ENCODE results near the gene AIG1. TPM values are rescaled to one million over a fixed set of nuclear protein-coding genes. Genes with fewer than 3 reads are reported as not detected.

The AIG1 gene
- total RNA-seq, 2 experiments from 2014 or later: 11.7 to 12.1 TPM

DNA sequence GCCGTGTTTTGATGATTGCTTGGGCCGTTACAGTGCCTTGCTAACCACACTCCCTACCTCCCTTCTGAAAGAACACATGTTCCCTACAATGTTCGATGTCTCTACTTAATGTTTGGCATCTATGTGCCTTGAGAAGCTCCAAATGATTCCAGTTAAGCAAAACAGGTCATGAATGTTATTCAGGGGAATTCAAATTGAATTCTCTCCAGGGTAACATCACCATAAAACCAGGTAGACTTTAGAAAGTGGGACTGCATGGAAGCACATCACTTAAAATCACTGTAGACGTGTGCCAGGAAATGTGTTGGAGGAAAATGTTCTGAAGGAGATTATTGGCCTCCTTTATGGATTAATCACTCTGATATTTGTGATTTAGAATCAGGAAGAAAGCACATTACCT, 261.7 kb downstream of the AIG1 start:
- Mint-ChIP-seq H3K4me3 (no peak overlapping the region), H3K36me3 (ENCODE audit: low read depth) (no peaks in the 10 kb centered on the region), H3K27me3 (no peaks in the 10 kb centered on the region), H3K4me1 (no peaks in the 10 kb centered on the region), H3K27ac (no peak overlapping the region), H3K9me3 (peaks cover 5% of the 10 kb centered on the region)
- no peak for DNase-seq
- ChIA-PET CTCF (no interaction called here), POLR2A (no interaction called here)

DNA sequence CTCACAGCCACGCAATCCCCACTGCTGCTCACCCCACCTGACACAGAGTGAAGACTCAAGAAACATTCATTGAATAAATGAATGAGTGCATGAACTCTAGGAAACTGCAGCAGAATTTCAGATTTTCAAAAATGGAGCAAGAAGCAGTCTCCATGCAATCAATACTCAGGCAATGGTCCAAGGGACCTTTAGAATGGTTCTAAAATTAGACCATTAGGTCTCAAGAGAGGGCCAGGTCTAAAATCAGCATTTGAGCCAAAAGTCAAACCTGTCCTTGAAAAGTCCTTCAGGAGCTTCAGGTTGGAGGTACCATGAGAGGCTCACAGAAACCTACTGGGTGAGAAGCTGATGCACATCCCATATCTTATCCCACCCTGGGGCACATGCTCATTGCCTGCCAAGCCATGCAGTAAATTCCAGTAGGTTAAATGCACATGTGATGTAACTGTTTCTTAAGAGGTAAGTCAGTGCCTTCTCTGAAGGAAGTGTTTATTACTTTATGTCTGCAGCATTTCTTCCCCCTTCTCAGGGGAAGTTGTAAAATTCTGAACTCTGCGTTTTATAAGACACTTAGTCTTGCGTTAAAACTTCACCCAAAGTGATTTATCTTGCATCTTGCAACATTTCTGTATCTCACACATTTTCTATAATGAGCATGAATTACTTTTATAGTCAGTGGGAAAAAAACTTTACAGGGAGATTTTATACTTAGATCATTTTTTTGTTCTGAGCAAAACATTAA, 263.2 kb downstream of the AIG1 start:
- H3K4me3 Mint-ChIP-seq: no peak overlapping the region
- H3K36me3 Mint-ChIP-seq (ENCODE audit: low read depth): no peaks in the 10 kb centered on the region
- ChIA-PET POLR2A (no interaction called here), CTCF (no interaction called here)
- H3K27me3 Mint-ChIP-seq: no peaks in the 10 kb centered on the region
- peaks cover 3% of the 10 kb centered on the region for H3K9me3 Mint-ChIP-seq
- no peak overlapping the region for H3K27ac Mint-ChIP-seq
- H3K4me1 Mint-ChIP-seq: no peaks in the 10 kb centered on the region
- DNase-seq: no peak

DNA sequence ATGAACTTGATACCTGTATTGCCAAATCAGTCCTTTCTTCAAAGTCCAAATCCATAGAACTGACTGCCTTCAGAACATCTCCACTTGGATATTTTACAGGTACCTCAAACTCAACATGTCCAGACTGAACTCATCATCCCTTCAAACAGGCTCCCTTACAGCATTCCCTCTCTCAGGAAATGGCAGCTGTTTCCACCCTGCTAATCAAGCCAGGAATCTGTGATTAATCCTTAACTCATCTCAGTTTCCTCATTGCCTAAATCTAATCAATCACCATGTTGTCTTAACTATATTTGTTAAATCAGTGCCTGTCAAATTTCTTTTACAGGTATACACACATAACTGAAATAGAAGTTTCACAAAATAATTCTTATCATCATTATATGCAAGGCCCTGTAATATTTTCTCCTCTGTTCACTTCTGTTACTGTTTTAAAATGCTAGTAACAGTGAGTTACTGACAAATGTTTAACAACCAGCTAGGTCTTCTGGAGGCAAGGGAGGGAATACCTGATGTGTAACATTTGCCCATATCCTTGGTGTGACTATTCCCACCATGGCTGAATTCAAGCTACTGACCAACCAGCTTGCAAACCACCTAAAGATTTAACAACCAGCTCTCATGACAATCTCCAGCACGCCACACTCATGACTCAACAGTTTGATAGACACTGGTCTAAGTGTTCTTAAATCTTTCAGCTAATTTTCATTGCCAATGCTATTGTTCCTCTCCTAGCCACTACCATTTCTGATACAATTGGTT, 264.9 kb downstream of the AIG1 start:
- CTCF ChIA-PET: interaction anchor here (0.6 kb wide), 1 partner anchor 89 kb away, joined by 5 read pairs; no protein-coding TSS in a partner anchor
- H3K27me3 Mint-ChIP-seq: no peaks in the 10 kb centered on the region

DNA sequence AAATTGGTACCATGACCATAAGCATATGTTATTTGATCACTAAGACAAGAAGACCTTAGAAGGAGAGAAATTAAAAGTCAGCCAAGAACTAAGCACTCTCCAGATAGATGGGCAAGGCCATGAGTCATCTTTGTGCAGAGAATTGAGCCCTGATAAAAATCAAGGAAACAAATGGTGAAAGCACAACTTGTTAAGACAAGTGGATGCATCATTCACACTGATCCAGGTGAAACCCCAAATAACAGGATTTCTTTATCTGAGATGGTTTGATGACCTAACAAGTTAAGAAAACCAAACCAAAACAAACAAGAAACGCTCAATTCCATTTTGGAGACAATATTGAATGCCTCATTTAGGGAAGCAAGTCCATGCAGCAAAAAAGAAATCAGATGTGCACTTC, 268.2 kb downstream of the AIG1 start:
- H3K4me1 Mint-ChIP-seq: no peaks in the 10 kb centered on the region
- CTCF ChIA-PET: no interaction called here

More for the DNA sequence above, 264.9 kb downstream of the AIG1 start:
- H3K27ac Mint-ChIP-seq: no peak overlapping the region
- no peaks in the 10 kb centered on the region for H3K36me3 Mint-ChIP-seq (ENCODE audit: low read depth)
- no peak overlapping the region for H3K4me3 Mint-ChIP-seq
- POLR2A ChIA-PET: no interaction called here
- H3K4me1 Mint-ChIP-seq: no peaks in the 10 kb centered on the region
- no peaks in the 10 kb centered on the region for H3K9me3 Mint-ChIP-seq
- no peak for DNase-seq

DNA sequence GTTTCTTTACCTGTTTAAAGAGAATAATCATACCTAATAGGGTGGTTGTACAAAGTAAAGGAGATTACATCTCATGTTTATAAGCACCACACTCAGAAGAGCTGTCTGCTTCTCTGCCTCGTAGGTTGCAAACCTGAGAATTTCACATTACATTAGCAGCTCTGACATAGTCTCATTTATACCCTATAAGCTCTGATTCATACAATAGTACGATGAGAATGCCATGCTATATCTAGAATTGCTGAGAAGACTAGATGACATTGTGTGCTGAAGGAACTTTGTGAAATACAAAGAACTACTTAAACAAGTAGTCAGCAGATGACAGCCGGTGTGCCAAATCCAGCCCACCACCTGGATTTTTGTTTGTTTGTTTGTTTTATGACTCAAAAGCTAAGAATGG, 268.6 kb downstream of the AIG1 start:
- ChIA-PET POLR2A (no interaction called here), CTCF (no interaction called here)
- Mint-ChIP-seq H3K4me3 (no peak overlapping the region), H3K36me3 (ENCODE audit: low read depth) (no peaks in the 10 kb centered on the region), H3K4me1 (no peaks in the 10 kb centered on the region), H3K27ac (no peak overlapping the region), H3K27me3 (no peaks in the 10 kb centered on the region), H3K9me3 (no peaks in the 10 kb centered on the region)
- DNase-seq: no peak

More for the DNA sequence above, 268.2 kb downstream of the AIG1 start:
- Mint-ChIP-seq H3K27me3 (no peaks in the 10 kb centered on the region), H3K9me3 (no peaks in the 10 kb centered on the region), H3K4me3 (no peak overlapping the region), H3K27ac (no peak overlapping the region), H3K36me3 (ENCODE audit: low read depth) (no peaks in the 10 kb centered on the region)
- DNase-seq: no peak
- POLR2A ChIA-PET: no interaction called here

DNA sequence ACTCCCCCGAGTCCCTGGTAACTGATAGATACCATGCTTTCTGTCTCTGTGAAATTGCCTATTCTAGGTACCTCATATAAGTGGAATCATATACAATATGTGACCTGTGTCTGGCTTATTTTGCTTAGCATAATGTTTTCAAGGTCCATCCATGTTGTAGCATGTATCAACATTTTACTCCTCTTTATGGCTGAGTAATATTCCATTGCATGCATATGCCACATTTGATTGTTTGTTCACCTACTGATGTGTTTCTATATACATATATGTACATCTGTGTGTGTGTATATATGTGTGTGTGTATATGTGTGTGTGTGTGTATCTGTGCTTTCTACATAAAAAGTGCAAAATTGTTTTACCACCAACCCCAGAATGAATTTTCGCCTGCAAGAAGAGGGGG, 270.7 kb downstream of the AIG1 start:
- no peaks in the 10 kb centered on the region for H3K9me3 Mint-ChIP-seq
- DNase-seq: no peak
- CTCF ChIA-PET: no interaction called here

DNA sequence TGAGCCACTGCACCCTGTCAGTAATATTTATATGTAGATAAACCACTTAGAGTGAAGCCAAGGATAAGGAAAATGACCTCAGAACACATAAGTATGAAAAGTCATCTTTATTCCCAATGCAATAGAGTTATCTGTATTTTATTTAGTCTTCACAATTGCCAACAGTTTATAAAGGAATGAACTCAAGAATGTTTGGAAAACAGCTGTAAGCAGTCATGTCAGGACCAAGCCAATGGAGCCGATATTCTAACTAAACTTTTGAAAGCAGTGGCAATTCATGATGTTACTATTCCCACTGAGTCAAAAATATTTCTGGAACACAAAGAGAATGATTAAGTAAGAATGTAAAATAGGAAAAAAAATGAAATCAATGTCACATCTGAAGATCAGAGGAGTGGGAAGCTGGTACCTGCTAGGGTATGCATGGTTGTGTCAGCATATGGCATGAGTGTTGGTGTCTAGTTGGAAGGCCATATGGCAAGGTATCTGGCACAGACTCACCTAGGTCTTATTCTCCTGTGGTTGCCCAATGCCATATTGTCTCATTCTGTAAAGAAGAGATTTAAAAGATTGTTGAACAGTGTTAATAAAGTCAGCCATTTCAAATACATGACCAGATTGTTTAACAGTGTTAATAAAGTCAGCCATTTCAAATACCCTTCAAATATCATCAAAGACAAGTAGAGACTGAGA, 271.6 kb downstream of the AIG1 start:
- POLR2A ChIA-PET: no interaction called here
- no peak for DNase-seq
- Mint-ChIP-seq H3K4me1 (peaks cover 2% of the 10 kb centered on the region), H3K36me3 (ENCODE audit: low read depth) (no peaks in the 10 kb centered on the region), H3K4me3 (no peak overlapping the region), H3K9me3 (no peaks in the 10 kb centered on the region), H3K27ac (no peak overlapping the region), H3K27me3 (no peaks in the 10 kb centered on the region)
- CTCF ChIA-PET: no interaction called here

More for the DNA sequence above, 270.7 kb downstream of the AIG1 start:
- no peaks in the 10 kb centered on the region for H3K36me3 Mint-ChIP-seq (ENCODE audit: low read depth)
- H3K4me3 Mint-ChIP-seq: no peak overlapping the region
- POLR2A ChIA-PET: no interaction called here
- no peaks in the 10 kb centered on the region for H3K27me3 Mint-ChIP-seq
- no peaks in the 10 kb centered on the region for H3K4me1 Mint-ChIP-seq
- no peak overlapping the region for H3K27ac Mint-ChIP-seq

DNA sequence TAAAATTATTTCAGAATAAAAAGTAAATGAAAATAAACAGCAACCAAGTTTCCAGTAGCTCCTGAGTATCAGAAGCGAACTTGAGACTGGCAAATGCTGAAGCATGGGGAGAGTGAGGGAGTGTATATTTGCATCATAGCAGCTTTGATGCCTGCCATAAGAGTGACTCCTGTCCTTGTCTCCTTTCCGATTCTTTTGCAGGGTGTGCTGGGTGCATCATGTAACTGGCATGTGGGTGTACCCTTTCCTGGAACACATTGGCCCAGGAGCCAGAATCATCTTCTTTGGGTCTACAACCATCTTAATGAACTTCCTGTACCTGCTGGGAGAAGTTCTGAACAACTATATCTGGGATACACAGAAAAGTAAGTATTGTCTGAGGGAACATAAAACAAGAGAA, 272.4 kb downstream of the AIG1 start:
- no peak overlapping the region for H3K27ac Mint-ChIP-seq
- no peaks in the 10 kb centered on the region for H3K27me3 Mint-ChIP-seq
- H3K4me1 Mint-ChIP-seq: peaks cover 2% of the 10 kb centered on the region
- H3K36me3 Mint-ChIP-seq (ENCODE audit: low read depth): no peaks in the 10 kb centered on the region
- no peaks in the 10 kb centered on the region for H3K9me3 Mint-ChIP-seq
- ChIA-PET POLR2A (interaction anchor here (0.6 kb wide), 1 partner anchor 93 kb away, joined by 4 read pairs; no protein-coding TSS in a partner anchor), CTCF (no interaction called here)
- H3K4me3 Mint-ChIP-seq: no peak overlapping the region
- DNase-seq: no peak

DNA sequence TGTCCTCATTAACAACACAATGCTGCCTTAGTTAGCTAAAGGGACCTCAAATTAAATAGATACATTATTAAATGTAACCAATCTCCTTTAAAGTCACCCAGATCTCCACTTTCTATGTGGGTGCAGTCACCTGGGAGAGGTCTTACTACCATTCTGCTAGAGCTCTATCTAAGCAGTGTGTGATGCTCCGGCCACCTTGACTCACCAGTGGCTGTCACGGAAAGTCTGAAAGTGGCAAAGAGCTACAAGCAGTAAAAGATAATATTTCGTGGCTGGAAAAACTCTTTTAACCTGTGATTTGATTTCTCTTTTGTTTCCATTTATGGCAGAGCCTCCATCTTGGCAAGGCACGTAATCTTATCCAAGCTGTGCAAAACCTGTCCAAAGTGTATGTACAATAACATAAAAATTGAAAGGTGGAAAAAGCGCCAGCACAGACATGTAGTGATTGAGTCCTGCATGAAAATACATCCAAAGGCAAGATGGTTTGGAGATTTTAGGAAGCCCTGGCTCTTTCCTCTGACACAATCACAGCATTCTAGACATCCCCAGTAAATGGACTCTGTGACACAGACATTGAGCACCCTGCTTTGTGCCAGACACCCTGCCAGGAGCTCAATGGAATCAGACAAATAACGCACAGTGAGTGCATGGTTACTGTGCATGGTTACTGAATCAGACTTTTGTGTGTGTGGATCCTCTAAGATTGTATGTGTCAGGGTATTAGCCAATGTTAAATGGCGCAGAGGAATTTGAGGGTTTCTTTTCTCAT, 273.2 kb downstream of the AIG1 start:
- Mint-ChIP-seq H3K4me1 (peaks cover 2% of the 10 kb centered on the region), H3K27ac (no peak overlapping the region), H3K9me3 (no peaks in the 10 kb centered on the region), H3K4me3 (no peak overlapping the region), H3K36me3 (ENCODE audit: low read depth) (no peaks in the 10 kb centered on the region), H3K27me3 (no peaks in the 10 kb centered on the region)
- ChIA-PET POLR2A (interaction anchor here (0.5 to 0.6 kb wide), 2 partner anchors 92 to 105 kb away, joined by 4 read pairs; no protein-coding TSS in a partner anchor), CTCF (no interaction called here)
- no peak for DNase-seq

DNA sequence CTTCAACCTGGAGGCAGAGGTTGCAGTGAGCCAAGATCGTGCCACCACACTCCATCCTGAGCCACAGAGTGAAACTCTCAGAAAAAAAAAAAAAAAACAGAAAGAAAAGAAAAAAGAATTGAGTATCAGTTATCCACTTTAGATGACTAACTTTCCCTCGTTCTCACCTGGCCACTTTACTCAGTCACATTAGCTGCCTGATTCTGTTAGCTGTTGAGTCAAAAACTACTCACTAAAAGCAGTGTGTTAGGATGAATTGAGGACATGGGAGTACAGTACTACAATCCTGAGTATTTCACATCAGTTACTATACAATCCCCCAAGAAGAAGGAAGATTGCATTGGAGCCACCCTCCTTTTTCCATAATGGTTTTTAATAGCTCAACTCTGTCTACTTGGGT, 275.2 kb downstream of the AIG1 start:
- Mint-ChIP-seq H3K27ac (no peak overlapping the region), H3K9me3 (no peaks in the 10 kb centered on the region)

DNA sequence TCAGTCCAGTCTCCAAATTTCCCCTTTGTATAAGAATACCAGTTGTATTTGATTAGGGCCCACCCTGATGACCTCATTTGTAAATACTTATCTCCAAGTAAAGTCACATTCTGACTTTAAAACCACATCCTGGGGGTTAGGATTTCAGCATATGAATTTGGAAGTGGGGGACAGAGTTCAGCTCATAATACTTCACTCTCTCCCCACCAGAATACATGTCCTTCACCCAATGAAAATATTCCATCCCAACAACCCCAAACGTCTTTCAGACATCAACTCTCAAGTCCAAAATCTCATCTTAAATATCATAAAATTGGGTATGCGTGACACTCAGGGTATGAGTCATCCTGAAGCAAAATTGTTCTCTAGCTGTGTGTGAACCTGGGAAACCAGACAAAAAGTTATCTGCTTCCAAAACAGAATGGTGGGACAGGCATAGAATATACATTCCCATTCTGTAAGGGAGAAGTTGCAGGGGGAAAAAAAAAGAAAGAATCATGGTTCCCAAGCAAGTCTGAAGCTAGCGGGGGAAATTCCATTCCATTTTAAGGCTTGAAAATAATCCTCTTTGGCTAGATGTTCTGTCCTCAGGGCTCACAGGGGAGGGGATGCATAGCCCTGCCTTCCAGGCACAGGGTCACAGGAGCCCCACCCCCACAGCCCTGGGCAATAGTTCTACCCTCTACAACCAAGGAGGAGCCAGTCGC, 275.9 kb downstream of the AIG1 start:
- POLR2A ChIA-PET: no interaction called here
- H3K4me3 Mint-ChIP-seq: no peak overlapping the region

More for the DNA sequence above, 275.2 kb downstream of the AIG1 start:
- H3K4me3 Mint-ChIP-seq: no peak overlapping the region
- H3K27me3 Mint-ChIP-seq: no peaks in the 10 kb centered on the region
- POLR2A ChIA-PET: no interaction called here
- H3K36me3 Mint-ChIP-seq (ENCODE audit: low read depth): no peaks in the 10 kb centered on the region
- peaks cover 2% of the 10 kb centered on the region for H3K4me1 Mint-ChIP-seq
- CTCF ChIA-PET: interaction anchor here (0.6 to 1.0 kb wide), 2 partner anchors 17 to 341 kb away, joined by 3 read pairs; no protein-coding TSS in a partner anchor
- no peak for DNase-seq

More for the DNA sequence above, 275.9 kb downstream of the AIG1 start:
- CTCF ChIA-PET: interaction anchor here (1.2 to 1.6 kb wide), 2 partner anchors 79 to 91 kb away, joined by 3 to 6 read pairs; no protein-coding TSS in a partner anchor
- Mint-ChIP-seq H3K9me3 (no peaks in the 10 kb centered on the region), H3K27ac (no peak overlapping the region), H3K36me3 (ENCODE audit: low read depth) (no peaks in the 10 kb centered on the region), H3K4me1 (peaks cover 2% of the 10 kb centered on the region), H3K27me3 (no peaks in the 10 kb centered on the region)
- no peak for DNase-seq
